Measurements from ENCODE around the gene HIPK2. TPM values are rescaled to one million over a fixed set of nuclear protein-coding genes. Genes with fewer than 3 reads are reported as not detected.

HIPK2 gene
- total and polyA plus RNA-seq, 2 experiments from 2014 or later, result 7.3 to 16.9 TPM

- no peak overlapping the region for H3K27ac Mint-ChIP-seq
- H3K4me1 ChIP-seq (ENCODE audit: insufficient read depth), result peaks cover 1% of the 10 kb centered on the region; the same call in 1 of the 2 replicates
- no peaks in the 10 kb centered on the region; the same call in 1 of the 2 replicates for H4K20me1 ChIP-seq (replicated peaks; ENCODE audit: insufficient read depth)
- no peak for DNase-seq (ENCODE audit: low spot score)
- no peaks in the 10 kb centered on the region for H3F3A ChIP-seq (replicated peaks; ENCODE audit: low read depth)
- H3K9me2 ChIP-seq (ENCODE audit: insufficient read depth), result no peaks in the 10 kb centered on the region
- no peaks in the 10 kb centered on the region for H3K27me3 Mint-ChIP-seq (ENCODE audit: insufficient read depth, low read depth, poor library complexity)
- no peak for ATAC-seq
- H3K4me2 ChIP-seq, result no peak overlapping the region
- no peak overlapping the region for H3K27ac ChIP-seq (ENCODE audit: low read depth)
- peaks cover 23% of the 10 kb centered on the region for H3K4me1 Mint-ChIP-seq
- H2AFZ ChIP-seq, result no peak overlapping the region
- no peaks in the 10 kb centered on the region for H3K36me3 ChIP-seq (ENCODE audit: insufficient read depth)
- no peaks in the 10 kb centered on the region for H3K9me3 Mint-ChIP-seq
- H3K4me3 Mint-ChIP-seq, result no peak overlapping the region
- H3K27me3 ChIP-seq (ENCODE audit: insufficient read depth), result no peaks in the 10 kb centered on the region
- no peak overlapping the region for H3K4me3 ChIP-seq
- TF ChIP-seq POLR2AphosphoS5 (IDR thresholded peaks at IDR 0.05; ENCODE audit: low read depth), result no peak
- no peak for TF ChIP-seq ETS1 (IDR thresholded peaks at IDR 0.05)
- TF ChIP-seq ZNF114 (CRISPR knock-in tag; IDR thresholded peaks at IDR 0.05), result no peak
- no peak for TF ChIP-seq JUNB (IDR thresholded peaks at IDR 0.05; ENCODE audit: unreplicated experiment)
- no peak for TF ChIP-seq NANOG (IDR thresholded peaks at IDR 0.05; ENCODE audit: borderline replicate concordance)
- no peak for TF ChIP-seq EZH2 (IDR thresholded peaks at IDR 0.05; ENCODE audit: low read depth, unreplicated experiment)
- no peak for TF ChIP-seq CREB1 (CRISPR knock-in tag; IDR thresholded peaks at IDR 0.05; ENCODE audit: low read depth)
- TF ChIP-seq ZNF331 (CRISPR knock-in tag; IDR thresholded peaks at IDR 0.05; ENCODE audit: low read depth), result no peak
- TF ChIP-seq ZNF462 (CRISPR knock-in tag; IDR thresholded peaks at IDR 0.05), result no peak
- TF ChIP-seq, protein P1, sequence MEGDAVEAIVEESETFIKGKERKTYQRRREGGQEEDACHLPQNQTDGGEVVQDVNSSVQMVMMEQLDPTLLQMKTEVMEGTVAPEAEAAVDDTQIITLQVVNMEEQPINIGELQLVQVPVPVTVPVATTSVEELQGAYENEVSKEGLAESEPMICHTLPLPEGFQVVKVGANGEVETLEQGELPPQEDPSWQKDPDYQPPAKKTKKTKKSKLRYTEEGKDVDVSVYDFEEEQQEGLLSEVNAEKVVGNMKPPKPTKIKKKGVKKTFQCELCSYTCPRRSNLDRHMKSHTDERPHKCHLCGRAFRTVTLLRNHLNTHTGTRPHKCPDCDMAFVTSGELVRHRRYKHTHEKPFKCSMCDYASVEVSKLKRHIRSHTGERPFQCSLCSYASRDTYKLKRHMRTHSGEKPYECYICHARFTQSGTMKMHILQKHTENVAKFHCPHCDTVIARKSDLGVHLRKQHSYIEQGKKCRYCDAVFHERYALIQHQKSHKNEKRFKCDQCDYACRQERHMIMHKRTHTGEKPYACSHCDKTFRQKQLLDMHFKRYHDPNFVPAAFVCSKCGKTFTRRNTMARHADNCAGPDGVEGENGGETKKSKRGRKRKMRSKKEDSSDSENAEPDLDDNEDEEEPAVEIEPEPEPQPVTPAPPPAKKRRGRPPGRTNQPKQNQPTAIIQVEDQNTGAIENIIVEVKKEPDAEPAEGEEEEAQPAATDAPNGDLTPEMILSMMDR (conservative IDR thresholded peaks at IDR 0.05; ENCODE audit: low read depth in 2 of 2), result no peak
- no peak for TF ChIP-seq REST (IDR thresholded peaks at IDR 0.05; ENCODE audit: unreplicated experiment)
- no peak for TF ChIP-seq EZH2phosphoT487 (IDR thresholded peaks at IDR 0.05; ENCODE audit: unreplicated experiment)
- no peak for TF ChIP-seq STAT1 (IDR thresholded peaks at IDR 0.05; ENCODE audit: unreplicated experiment)
- H3K79me2 ChIP-seq (replicated peaks; ENCODE audit: insufficient read depth), result no peaks in the 10 kb centered on the region; the same call in 1 of the 2 replicates
- H3K36me3 Mint-ChIP-seq (ENCODE audit: low read depth), result no peaks in the 10 kb centered on the region
Observed at GRCh38 chr7:139695051-139695450, 82.7 kb downstream of the HIPK2 start.

All from GM23338 (cell line).